Stimulated activated CD8-positive, alpha-beta memory T cell treated with anti-CD3 and anti-CD28 coated beads, Interleukin-12 subunit alpha, Interleukin-12 subunit beta, amount 100 ng/mL, for 4 hours (primary cell): ENCODE results near the gene ATG14.
"Not testable (repeated sequence)": the region's sequence is repeated elsewhere in the genome, so short reads cannot be mapped to it uniquely, and the experiment has no call there.

Experiments used
- DNase-seq: peaks from one replicate; pipeline ENCODE4 v3.0.0-alpha.2; 2020; ENCODE audit warnings: low read depth

ATG14 gene

GRCh38 chr14:55350461-55350860 lies 61.2 kb downstream of the ATG14 start:
- no peak for DNase-seq

GRCh38 chr14:55349565-55349964 lies 62.1 kb downstream of the ATG14 start:
- no peak for DNase-seq

GRCh38 chr14:55348766-55349453 lies 62.7 kb downstream of the ATG14 start:
- DNase-seq, result no peak

- no peak for DNase-seq
Observed at GRCh38 chr14:55347748-55348147, 63.9 kb downstream of the ATG14 start.

GRCh38 chr14:55347040-55347439 lies 64.6 kb downstream of the ATG14 start:
- DNase-seq, result no peak

- not testable (repeated sequence) for DNase-seq
Observed at GRCh38 chr14:55344582-55345163, 67.0 kb downstream of the ATG14 start.

GRCh38 chr14:55341781-55342180 lies 69.8 kb downstream of the ATG14 start:
- DNase-seq, result no peak

- DNase-seq, result no peak
Observed at GRCh38 chr14:55340482-55340881, 71.1 kb downstream of the ATG14 start.

- DNase-seq, result no peak
Observed at GRCh38 chr14:55339770-55340169, 71.9 kb downstream of the ATG14 start.

GRCh38 chr14:55336691-55337090 lies 74.9 kb downstream of the ATG14 start:
- DNase-seq, result no peak

GRCh38 chr14:55336162-55336561 lies 75.5 kb downstream of the ATG14 start:
- no peak for DNase-seq

- no peak for DNase-seq
Observed at GRCh38 chr14:55333711-55334485, 77.7 kb downstream of the ATG14 start.

- no peak for DNase-seq
Observed at GRCh38 chr14:55332654-55333570, 78.7 kb downstream of the ATG14 start.

- DNase-seq, result no peak
Observed at GRCh38 chr14:55329999-55330710, 81.5 kb downstream of the ATG14 start.

- no peak for DNase-seq
Observed at GRCh38 chr14:55328317-55328716, 83.3 kb downstream of the ATG14 start.

GRCh38 chr14:55327179-55327578 lies 84.5 kb downstream of the ATG14 start:
- no peak for DNase-seq

- DNase-seq, result no peak
Observed at GRCh38 chr14:55324812-55325211, 86.8 kb downstream of the ATG14 start.

- no peak for DNase-seq
Observed at GRCh38 chr14:55323910-55324309, 87.7 kb downstream of the ATG14 start.

- DNase-seq, result no peak
Observed at GRCh38 chr14:55318694-55319093, 92.9 kb downstream of the ATG14 start.

- DNase-seq, result no peak
Observed at GRCh38 chr14:55317542-55318306, 93.9 kb downstream of the ATG14 start.

- DNase-seq, result no peak
Observed at GRCh38 chr14:55316564-55316963, 95.1 kb downstream of the ATG14 start.
